Fibroblast of skin of left biceps (primary cell): ENCODE measurements around the gene NACC1.

Experiments
- DNase-seq, 2 experiments: peaks; one replicate each; pipeline ENCODE4 v3.0.0-alpha.2; 2013; ENCODE audit warnings: low read depth in 2 of 2

Gene NACC1

DNA sequence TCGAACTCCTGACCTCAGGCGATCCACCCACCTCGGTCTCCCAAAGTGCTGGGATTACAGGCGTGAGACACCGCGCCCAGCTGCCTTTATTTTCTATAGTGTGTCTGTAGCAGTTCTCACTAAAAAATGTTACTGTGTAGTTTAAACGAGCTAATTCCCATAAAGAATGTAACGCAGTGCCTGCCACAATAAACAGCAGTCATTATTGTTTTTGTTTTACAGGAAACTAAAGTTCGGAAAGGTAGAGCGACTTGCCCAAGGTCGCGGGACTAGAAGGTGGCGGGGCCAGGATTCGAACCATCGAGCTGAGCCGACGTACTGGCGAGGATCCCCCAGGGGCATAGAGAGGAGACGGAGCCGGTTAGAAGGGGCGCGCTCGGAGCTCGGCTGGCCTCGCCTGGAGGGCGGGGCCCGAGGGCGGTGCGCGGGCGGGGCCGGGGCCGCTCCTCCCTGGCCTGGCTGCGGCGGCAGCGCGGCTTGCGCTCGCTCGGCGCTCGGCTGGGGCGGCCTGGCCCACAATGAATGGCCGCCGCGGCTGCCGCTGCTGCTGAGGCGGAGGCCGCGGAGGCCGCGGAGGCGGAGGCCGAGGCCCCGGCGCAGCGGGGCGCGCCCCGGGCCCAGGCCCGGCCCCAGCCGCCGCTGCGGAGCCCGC, at the start of gene NACC1:
Gene NACC1 (plus strand): TSS at position 493 of the 652 bp plus-strand sequence. CDS start 16,944 bp downstream, outside the sequence.
- peak; percentile 68 for DNase-seq

DNA sequence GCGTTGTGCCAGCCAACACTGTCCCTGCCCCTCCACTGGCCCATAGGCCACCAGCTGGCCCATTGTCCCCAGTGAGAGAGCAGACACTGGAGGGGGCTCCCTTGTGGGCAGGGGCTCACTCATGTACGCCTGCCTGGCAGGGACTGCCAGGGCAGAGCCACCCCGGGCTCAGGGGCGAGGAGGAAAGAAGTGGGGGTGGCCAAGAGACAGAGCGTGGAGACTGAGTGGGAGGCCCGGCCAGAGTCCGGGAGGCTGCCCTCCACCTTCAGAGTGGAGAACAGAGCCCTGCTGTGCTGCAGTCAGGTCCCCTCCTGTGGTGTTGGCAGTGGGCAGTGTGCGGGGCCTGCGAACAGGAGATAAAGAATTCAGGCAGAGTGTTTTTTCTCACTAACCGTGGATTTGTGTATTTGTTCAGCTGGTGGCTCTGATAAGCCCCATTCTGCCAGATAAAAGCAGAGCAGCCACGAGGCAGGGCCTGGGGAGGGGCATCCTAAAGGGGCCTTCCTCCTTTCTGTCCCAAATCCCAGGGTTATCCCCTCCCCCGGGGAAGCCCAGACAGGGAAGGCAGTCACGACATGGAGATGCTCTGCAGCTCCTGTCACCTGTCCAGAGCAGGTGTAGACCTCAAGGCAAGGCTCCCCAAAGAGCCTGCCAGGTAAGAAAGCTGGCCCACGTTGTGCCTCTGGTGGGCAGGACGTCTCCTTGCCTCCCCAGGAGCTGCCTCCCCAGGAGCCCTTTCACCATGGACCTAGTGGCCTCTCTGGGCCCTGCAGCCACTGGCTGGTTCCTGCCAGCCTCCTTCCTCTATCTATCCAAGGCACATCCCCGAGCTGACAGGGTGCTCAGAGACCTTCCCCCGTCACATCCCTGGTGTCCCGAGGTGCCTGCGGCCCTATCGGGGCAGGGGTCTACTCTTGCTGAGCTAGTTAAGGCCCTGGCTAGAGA, 48.4 kb upstream of the NACC1 start:
- no peak for DNase-seq

DNA sequence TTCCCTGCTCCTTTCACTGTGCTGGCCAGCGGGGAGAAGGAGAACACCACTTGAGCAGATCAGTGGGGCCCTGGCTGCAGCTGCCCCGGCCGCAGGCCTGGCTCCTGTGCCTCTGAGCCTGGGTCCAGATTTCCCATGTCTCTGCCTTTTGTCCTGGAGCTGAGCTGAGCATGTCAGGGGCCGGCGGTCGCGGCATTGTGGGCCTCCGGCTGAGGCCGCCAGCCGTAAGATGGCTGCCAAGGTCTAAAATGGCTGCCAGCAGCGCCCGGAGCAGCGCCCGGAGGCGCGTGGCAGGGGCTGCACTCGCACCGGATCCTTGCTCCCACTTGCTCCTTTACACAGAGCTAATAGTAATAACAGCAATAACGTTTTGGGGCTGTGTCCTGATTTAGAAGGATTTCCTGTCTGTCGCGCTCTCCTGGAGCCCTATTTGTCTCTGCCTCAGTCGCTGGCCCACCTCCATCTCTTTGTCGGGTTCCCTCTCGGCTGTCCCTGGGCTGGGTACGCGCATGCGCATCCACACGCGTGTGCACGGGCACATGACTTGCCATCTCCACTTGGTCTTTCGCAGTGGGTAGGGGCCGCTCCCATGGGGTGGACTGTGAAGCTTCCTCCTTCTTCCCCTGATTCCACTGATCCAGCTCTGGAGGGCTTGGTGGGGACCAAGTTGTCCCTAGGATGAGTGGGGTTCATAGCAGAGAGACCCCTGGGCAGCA, 47.5 kb upstream of the NACC1 start:
- no peak for DNase-seq

DNA sequence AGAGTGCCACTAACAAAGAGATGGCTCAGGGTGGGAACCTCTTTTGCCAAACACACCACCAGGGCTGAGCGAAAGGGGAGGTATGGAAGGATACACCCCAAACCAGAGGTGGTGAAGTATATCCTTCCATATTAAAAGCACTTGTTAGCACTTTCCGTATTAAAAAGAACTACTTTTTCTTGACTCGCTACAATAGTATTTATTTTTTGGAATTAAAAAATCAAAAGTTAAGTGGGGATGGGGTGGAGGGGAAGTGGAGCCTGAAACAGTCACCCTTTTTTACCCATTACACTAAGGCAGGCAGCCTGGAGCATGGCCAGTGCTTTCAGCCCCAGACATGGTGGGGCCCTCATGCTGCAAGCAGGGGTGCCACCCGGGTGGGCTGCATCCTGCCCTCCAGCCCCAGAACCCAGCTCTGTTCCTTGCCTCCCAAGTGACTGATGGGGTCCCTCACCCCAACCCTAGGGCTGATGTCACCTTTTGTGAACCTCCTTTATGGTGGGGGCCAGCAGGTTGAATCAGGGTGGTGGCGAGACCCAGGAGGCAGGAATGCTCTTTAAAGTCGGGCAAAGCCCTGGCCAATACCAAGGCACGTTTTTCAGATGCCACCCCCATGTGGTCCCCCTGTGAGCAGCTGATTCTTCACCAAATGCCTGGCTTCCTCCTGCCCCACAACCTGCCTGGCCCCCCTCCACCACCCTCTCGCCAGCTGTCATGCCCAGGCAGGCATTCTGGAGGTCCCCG, 46.4 kb upstream of the NACC1 start:
- no peak for DNase-seq

DNA sequence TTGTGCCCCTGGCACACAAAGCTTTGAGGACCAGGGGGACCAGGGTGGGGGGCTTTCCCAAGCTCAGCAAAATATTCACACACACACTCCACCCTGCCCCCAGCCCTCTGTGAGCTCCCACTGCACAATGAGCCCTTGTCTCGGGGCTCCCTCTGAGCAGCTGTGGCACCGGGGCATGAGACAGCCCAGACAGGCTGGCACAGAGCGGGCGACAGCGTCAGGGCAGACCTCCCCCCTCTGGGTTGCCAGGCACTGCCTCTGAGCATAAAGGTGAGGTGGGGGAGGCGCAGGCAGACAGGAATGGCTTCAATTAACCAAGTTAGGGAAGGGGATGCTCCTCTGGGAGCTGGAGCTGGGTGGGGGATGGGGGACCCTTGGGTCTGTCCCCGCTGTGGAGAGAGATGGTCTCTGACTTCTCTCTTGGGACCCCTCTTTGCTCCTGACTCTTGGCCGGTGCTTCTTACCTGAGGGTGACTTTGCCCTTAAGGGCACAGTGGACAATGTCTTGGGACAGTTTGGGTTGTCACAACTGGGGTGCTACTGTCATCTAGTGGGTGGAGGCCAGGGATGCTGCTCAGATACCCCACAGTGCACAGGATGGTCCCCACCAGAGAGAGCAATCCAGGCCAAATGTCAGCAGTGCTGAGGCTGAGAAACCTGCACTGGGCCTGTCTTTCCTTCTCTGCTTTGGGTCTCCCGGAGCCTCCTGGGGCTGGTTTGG, 45.7 kb upstream of the NACC1 start:
- no peak for DNase-seq

DNA sequence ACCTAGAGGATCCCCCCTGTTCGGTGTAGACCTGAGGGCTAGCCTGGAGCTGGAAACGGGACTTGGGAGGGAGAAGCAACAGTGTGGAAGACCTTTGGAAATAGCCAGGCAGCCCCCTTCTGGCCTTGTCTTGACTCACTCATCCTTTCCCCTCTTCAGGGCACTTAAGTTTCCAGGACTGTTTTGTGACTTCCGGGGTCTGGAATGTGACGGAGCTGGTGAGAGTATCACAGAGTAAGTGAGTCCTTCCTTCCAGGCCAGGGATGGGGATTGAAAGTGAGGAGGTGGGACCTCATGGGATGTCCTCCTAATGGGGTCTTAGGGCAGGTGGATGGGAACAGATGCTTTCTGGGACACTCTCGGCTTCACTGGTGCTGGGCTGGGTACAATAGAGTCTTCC, 44.8 kb upstream of the NACC1 start:
- DNase-seq = no peak

DNA sequence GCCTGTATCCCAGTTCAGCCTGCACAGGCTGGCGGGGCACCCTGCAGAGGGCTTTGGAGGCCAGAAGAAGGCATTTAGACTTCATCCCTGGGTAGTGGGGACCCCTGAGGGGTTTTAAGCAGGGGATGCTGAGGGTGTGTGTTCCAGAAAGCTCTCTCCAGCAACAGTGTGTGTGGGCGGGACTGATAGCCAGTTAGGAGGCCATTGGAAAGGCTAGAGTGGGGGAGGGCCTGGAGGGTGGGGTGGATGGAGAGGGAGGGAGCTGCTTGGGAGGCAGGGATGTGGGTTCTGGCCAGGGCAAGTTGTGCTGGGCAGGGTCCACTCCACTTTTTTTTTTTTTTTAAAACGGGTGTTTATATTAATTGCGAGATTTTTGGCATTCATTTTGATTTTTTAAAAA, 43.7 kb upstream of the NACC1 start:
- DNase-seq = no peak

DNA sequence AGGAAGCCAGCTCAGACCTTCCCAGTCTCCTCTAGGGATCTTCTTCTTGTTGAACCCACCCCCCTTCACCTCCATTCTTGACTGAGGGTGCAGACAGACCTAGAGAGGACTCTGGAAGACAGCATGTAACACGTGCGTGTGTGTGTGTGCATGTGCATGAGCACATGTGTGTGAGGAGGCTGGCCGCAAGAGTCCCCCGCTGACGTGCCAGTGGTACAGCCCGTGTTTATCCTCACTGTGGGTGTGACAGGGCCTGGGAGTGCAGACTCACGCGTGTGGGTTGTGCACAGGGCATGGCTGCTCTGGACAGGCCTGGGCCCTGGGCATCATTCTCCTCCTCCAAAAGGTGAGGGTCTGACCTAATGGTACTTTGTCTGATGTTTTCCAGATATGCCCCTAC, 41.7 kb upstream of the NACC1 start:
- no peak for DNase-seq

DNA sequence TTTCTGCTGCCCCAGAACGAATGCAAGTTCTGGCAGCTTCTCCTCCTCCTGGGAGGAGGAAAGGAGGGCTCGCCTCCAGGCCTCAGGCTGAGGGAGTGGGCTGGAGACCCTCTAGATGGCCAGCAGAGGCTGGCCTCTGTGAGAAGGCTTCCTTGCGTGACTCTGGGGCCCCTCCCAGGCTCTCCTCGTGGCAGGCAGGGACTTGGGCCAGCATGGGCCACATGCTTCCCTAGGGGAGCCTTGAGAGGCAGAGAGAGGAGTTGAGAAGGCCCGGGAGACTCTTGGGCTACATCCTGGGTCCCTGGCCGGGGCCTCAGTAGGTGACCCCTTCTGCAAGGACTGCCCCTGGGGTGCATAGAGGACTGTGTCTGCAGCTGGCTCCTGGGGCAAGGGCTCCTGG, 41.3 kb upstream of the NACC1 start:
- no peak for DNase-seq

DNA sequence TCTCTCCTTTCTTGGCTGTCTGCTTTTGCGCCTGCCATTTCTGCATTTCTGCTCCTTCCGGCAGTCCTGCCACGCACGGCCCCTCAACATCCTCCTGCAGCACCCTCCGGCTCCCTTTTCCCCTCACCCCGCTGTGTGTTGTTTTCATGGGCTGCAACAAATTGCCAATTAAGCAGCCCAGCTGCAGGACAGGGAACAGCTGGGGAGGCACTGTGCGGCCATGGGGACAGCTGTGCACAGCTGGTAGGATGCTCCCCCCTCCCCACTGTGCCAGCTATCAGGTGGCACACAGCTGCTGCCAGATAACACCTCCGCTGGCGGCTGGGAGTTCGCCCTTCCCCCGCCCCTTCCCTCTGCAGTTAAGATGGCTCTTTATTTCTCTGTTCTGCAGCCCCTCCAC, 40.8 kb upstream of the NACC1 start:
- DNase-seq = no peak

DNA sequence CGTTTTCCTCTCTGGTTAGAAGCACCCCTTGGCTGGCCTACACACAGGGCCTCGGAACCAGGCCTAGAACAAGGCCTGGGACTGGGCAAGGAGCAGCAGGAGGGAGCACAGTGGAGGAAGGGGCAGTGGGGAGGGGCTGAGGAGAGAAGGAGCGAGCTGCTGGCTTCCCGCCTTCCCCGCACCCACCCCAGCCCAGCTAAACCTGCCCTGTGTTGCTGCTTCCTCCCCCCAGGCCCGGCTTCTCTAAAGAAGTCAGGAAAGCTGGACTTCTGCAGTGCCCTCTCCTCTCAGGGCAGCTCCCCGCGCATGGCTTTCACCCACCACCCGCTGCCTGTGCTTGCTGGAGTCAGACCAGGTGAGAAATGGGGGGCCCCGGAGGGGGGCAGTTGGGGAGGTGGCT, 39.7 kb upstream of the NACC1 start:
- no peak for DNase-seq

DNA sequence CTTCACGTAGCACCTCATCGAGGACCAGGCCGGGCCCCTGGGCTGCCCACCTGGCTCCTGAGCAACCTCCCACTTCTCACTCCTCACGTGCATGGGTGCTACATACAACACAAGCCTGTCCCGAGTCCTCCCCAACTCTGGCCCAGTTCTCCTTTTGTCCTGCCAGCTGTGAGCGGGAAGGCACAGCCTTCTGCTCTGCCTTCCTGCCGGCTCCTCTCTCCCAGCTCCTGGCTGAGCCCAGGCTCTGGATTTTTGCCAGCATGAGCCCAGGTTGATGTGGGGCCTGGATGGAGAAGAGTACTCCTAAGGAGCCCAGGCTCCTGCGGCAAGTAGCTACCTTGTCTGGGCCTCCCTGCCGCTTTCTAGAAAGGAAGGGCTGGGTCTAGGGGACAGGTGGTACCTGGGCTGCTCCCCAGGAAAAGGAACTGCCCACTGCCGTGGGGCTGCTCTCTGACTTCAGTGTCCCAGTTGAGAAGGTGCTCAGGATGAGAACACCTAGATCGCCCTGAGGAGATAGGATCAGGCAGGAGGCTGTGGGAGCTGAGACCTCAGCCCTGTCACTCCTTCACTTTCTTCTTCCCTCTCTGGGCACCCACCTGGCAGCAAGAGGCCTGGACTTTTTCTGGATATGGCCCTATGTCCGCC, 39.0 kb upstream of the NACC1 start:
- no peak for DNase-seq

DNA sequence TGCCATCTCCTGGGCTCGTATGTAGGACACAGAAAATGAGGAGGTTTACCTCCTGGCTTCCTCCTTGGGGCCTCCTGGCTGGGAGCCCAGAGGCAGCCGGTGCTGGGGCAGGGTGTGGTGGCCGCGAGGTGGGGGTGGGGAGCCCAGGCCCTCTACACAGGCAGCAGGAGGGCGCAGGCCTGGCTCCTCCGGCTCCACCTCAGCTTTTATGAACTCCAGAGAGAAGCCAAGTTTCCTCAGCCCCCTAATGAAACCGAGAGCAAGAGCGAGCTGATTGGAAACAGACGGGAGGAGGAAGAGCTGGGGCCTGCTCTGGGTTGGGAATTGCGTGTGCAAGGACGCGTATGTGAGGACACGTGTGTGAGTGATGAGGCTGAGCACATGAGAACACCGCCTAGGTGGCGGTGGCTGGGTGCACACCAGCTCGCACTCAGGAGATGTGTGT, 38.5 kb upstream of the NACC1 start:
- peak; percentile 91 to 92 for DNase-seq

DNA sequence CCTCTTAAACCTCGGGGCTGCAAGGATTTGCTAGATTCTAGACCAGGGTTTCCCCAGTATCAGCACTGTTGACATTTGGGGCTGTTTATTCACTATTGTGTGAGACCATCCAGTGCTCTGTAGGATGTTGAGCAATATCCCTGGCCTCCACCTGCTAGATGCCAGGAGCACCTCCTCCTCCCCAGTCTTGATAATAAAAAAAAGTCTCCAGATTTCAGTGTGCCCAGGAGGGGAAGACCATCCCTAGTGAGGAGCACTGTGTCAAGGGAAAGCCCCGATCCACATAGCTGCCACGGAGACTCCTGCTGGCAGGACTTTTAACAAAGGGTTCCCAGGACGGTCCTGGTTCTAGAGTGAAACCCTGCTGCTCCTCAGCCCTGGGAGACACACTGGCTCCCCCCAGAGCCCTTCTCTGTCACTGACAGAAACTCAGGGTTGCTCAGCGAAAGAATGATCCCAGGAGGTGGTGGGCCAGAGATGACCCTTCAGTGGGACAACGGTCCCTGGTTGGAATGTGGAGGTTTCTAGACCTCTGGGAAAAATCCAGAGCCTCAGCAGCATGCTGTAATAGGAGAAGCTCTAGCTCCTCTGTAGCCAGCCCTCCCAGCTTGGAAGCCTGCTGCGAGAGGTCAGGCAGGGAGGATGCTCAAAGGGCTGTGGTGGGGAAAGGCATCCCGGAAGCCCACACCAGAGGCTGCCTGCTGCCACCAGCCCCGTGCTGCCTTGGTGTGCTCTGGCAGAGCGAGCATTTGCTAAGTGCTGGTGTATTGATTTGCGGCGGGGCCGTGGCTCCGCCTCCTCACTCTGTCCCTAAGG, 35.7 kb upstream of the NACC1 start:
- DNase-seq = no peak

DNA sequence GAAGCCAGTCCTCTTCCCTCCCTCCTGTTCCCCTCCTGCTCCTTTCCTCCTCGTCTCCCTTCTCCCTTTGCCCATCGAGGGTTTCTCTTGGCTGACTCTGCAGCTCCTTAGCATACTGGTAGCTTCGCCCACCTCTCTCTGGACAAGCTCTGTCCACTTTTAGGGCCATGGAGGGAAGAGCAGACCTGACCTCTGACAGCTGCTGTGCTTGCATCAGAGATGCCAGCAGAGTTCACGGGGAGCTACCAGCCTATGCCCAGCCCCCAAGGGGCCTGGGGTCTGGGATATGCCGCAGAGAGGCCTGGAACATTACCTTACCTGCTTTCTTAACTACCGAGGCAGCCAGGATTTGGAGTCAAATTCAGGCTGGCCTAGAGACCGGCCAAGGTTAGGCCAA, 35.1 kb upstream of the NACC1 start:
- no peak for DNase-seq

DNA sequence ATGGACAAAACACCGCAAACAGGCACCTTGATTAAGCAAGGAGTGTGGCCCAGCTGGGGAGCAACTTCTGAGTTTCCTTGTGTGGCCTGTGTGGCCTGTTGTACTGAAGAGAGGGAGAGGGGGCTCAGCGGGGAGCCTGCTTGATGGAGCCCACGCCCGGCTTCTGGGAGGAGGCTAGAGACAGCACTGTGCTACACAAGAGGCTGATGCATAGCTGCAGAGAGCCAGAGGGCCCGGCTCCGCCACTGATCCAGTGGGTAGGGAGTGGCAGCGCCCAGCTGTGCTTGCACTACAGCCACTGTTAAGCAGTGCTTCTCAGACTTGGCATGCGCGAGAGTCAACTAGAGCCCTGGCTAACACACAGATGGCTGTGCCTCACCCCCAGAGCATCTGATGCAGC, 34.4 kb upstream of the NACC1 start:
- no peak for DNase-seq

DNA sequence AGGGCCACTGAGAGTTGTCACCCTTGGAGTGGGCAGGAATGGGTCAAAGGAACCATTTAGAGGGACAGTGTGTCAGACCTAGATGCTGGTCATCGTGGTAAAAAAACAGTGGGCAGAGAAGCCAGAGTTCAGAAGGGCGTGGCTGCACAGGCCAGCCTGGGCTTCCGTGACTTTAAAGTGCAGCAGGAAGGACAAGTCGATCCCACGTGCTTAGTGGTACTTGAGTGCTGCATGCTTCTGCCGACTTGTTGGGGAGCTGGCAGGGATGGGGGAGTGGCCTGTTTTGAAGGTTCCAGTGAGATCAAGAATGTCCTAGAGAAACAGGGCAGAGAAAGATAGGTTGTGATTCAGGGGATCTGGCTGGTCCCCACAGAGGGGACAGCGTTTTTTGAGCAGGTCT, 32.4 kb upstream of the NACC1 start:
- DNase-seq = no peak

DNA sequence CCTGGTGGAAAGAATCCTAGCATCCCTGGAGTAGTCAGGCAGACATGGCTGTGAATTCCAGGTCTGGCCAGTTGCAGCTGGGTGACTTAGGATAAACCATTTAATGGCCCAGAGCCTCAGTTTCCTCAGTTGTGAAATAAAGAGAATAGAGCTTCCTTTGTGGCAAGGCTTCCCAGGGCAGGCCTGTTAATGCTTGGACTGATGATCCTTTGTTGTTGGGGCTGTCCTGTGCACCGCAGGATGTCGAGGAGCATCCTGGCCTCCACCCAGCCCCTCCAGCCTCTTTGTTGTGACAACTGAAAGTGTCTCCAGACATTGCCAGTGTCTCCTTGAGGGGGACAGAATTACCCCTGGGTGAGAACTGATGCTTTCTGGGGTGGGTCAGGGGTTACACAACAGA, 31.7 kb upstream of the NACC1 start:
- no peak for DNase-seq

DNA sequence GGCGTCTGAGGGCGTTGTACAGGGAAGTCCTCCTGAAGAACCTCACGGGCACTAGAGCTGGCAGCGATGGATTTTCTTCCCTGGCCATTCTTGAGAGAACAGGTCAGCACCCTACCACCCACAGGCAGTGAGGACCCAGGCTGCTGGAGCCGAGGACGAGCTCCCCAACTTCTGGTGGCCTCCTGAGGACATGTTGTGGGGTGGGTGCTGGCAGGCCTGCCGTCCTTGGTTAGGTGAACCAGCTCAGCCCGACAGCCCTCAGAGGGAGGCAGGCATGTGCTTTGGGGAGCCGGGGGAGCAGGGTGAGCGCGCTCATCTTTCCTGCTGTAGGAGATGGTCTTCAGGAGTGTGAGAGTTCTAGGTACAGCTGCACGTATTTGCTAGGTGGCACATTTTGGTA, 30.8 kb upstream of the NACC1 start:
- DNase-seq = no peak
